ENCODE results near the gene ZNF280B. TPM values are rescaled to one million over a fixed set of nuclear protein-coding genes. Genes with fewer than 3 reads are reported as not detected.

Gene ZNF280B
- total and polyA plus RNA-seq, 10 donors = 0.49 to 2.7 (median 1.9) TPM

- TF ChIP-seq CTCF (IDR thresholded peaks at IDR 0.05 in 8 of 11, conservative IDR thresholded peaks at IDR 0.05 in 3 of 11) (no peak), POLR2AphosphoS5 (IDR thresholded peaks at IDR 0.05) (no peak), POLR2A (IDR thresholded peaks at IDR 0.05) (no peak)
- intact Hi-C loops (cut with DNase I; ENCODE audit: low total_unique reads) = no loop called here
- Histone ChIP-seq H3K9me3 (no peaks in the 10 kb centered on the region), H3K27ac (no peak overlapping the region), H3K27me3 (replicated peaks in 1 of 7) (peaks cover 0 to 21% (median 0%) of the 10 kb centered on the region in 7 donors), H3K36me3 (no peaks in the 10 kb centered on the region), H3K4me1 (no peaks in the 10 kb centered on the region), H3K4me3 (no peak overlapping the region)
- WGBS, 5 donors = 79 to 91% (median 82%) methylated on average over 6 of the region's 6 CpGs
- DNase-seq = no peak
Observed at GRCh38 chr22:22523494-22523893, 15.0 kb upstream of the ZNF280B start.

- Histone ChIP-seq H3K36me3 (no peaks in the 10 kb centered on the region), H3K4me3 (no peak overlapping the region), H3K27ac (no peak overlapping the region), H3K9me3 (no peaks in the 10 kb centered on the region), H3K27me3 (replicated peaks in 1 of 7) (peaks cover 0 to 30% (median 0%) of the 10 kb centered on the region in 7 donors), H3K4me1 (no peaks in the 10 kb centered on the region)
- TF ChIP-seq CTCF (IDR thresholded peaks at IDR 0.05 in 8 of 11, conservative IDR thresholded peaks at IDR 0.05 in 3 of 11) (no peak), POLR2A (IDR thresholded peaks at IDR 0.05) (no peak), POLR2AphosphoS5 (IDR thresholded peaks at IDR 0.05) (no peak)
- 82 to 88% (median 84%) methylated on average over 8 of the region's 8 CpGs for WGBS, 5 donors
- DNase-seq = no peak
- intact Hi-C loops (cut with DNase I; ENCODE audit: low total_unique reads) = no loop called here
Observed at GRCh38 chr22:22521631-22522030, 13.1 kb upstream of the ZNF280B start.

GRCh38 chr22:22520667-22521602 is 12.4 kb upstream of the ZNF280B start:
- no peak for DNase-seq
- no peak for TF ChIP-seq CTCF (IDR thresholded peaks at IDR 0.05 in 8 of 11, conservative IDR thresholded peaks at IDR 0.05 in 3 of 11)
- TF ChIP-seq POLR2A (IDR thresholded peaks at IDR 0.05) = no peak
- no peak for TF ChIP-seq POLR2AphosphoS5 (IDR thresholded peaks at IDR 0.05)

GRCh38 chr22:22520020-22520656 is 11.6 kb upstream of the ZNF280B start, which contains the start of gene ZNF280A:
TSS of gene ZNF280A (minus strand) at chr22:22520270. CDS start at chr22:22515630, 4,640 bp downstream.
- Histone ChIP-seq H3K9me3 (no peaks in the 10 kb centered on the region), H3K27ac (no peak within 1 kb of the TSS), H3K36me3 (no peaks in the 10 kb centered on the region), H3K4me1 (no peaks in the 10 kb centered on the region), H3K4me3 (no peak within 1 kb of the TSS), H3K27me3 (replicated peaks in 1 of 7) (peaks cover 0 to 35% (median 0%) of the 10 kb centered on the region in 7 donors)
- intact Hi-C loops (cut with DNase I; ENCODE audit: low total_unique reads) = no loop called here
- TF ChIP-seq CTCF (IDR thresholded peaks at IDR 0.05 in 8 of 11, conservative IDR thresholded peaks at IDR 0.05 in 3 of 11) = no peak
- DNase-seq = no peak
- 69 to 81% (median 73%) methylated on average over 12 of the region's 12 CpGs for WGBS, 5 donors

More at GRCh38 chr22:22520667-22521602, 12.4 kb upstream of the ZNF280B start:
- H3K9me3 ChIP-seq = no peaks in the 10 kb centered on the region
- H3K4me3 ChIP-seq = no peak overlapping the region
- H3K27ac ChIP-seq = no peak overlapping the region
- H3K36me3 ChIP-seq = no peaks in the 10 kb centered on the region
- H3K27me3 ChIP-seq (replicated peaks in 1 of 7) = peaks cover 0 to 33% (median 0%) of the 10 kb centered on the region in 7 donors
- no peaks in the 10 kb centered on the region for H3K4me1 ChIP-seq
- intact Hi-C loops (cut with DNase I; ENCODE audit: low total_unique reads) = no loop called here
- WGBS, 5 donors = 69 to 82% (median 77%) methylated on average over 12 of the region's 12 CpGs

Measured in spleen (tissue), 11 donors.